Neural cell (in vitro differentiated cells): ENCODE results near the gene RBFOX2.

Experiments used
- CTCF ChIP-seq: fragments of 450-650 bp; IDR thresholded peaks from 2 replicates; pipeline ENCODE4 v1.5.1; 2014; ENCODE audit warnings: antibody characterized with exemption, mild to moderate bottlenecking, moderate library complexity; ENCODE audit not compliant: poor library complexity, severe bottlenecking
- EP300 ChIP-seq: fragments of 450-650 bp; conservative IDR thresholded peaks from 2 replicates; pipeline ENCODE4 v1.6.1; 2014; ENCODE audit warnings: antibody characterized with exemption, mild to moderate bottlenecking, moderate library complexity; ENCODE audit not compliant: poor library complexity, severe bottlenecking
- EZH2 ChIP-seq: fragments of 200-600, 300-800 bp; shearing (Covaris generic), sonication (generic); IDR thresholded peaks from 2 replicates; pipeline ENCODE4 v1.6.1; 2014; ENCODE audit warnings: antibody characterized with exemption, low read length, borderline replicate concordance, mild to moderate bottlenecking; ENCODE audit not compliant: insufficient read depth, poor library complexity, severe bottlenecking
- POLR2AphosphoS5 ChIP-seq: IDR thresholded peaks from 2 replicates; pipeline ENCODE4 v1.6.1; 2012
- TAF1 ChIP-seq: IDR thresholded peaks from 2 replicates; pipeline ENCODE4 v1.6.1; 2012; ENCODE audit warnings: low read depth

DNA sequence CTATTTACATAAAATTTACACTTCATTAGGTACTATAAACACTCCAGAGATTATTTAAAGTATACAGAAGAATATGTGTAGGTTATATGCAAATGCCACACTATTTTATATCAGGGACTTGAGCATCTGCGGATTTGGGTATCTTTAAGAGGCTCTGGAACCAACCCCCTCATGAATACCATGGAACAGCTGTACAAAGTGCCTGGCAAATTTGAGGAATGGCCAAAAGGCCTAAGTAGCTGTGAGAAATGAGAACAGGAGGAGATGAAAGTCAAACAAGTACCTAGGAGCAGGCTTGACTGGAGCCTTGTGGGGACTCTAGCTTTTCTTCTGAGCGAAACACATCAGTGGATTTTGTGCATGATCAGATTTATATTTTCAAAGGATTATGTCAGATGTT is 149.3 kb downstream of the RBFOX2 start:
- TF ChIP-seq CTCF: no peak
- no peak for TF ChIP-seq POLR2AphosphoS5
- TF ChIP-seq EZH2: no peak
- TF ChIP-seq EP300: no peak
- TF ChIP-seq TAF1: no peak
